WTC11 (cell line): ENCODE data around the gene AFF3. TPM values are rescaled to one million over a fixed set of nuclear protein-coding genes. Genes with fewer than 3 reads are reported as not detected.

Experiments
- ATAC-seq: fragments of 200-7000 bp; cut with Tn5 transposase; 2 replicates; pipeline ENCODE4 v1.10.0; 2021; ENCODE audit warnings: mild to moderate bottlenecking, moderate library complexity
- CTCF ChIA-PET: fragments of 300-600 bp; sonication (Branson Sonifier 250); formaldehyde crosslinking; loops from one replicate; lab custom pipeline; 2021; ENCODE audit warnings: antibody characterized with exemption; lab: Charles Lee
- POLR2A ChIA-PET: fragments of 350-600 bp; sonication (Branson Sonifier 250); formaldehyde crosslinking; loops from one replicate; lab custom pipeline; 2021; ENCODE audit warnings: antibody characterized with exemption; lab: Charles Lee
- DNase-seq: peaks from one replicate; pipeline ENCODE4 v3.0.0; 2021; ENCODE audit warnings: low spot score
- H3K27ac Mint-ChIP-seq: 2 replicates; pipeline ENCODE4 v1.8.0; 2021; ENCODE audit warnings: mixed read lengths
- H3K27me3 Mint-ChIP-seq: 2 replicates; pipeline ENCODE4 v1.8.0; 2021; ENCODE audit warnings: low read depth, mild to moderate bottlenecking, moderate library complexity, mixed read lengths
- H3K36me3 Mint-ChIP-seq: 2 replicates; pipeline ENCODE4 v1.8.0; 2021; ENCODE audit warnings: mixed read lengths
- H3K4me1 Mint-ChIP-seq: 2 replicates; pipeline ENCODE4 v1.8.0; 2022; ENCODE audit warnings: mixed read lengths
- H3K4me3 Mint-ChIP-seq: 2 replicates; pipeline ENCODE4 v1.8.0; 2021; ENCODE audit warnings: mild to moderate bottlenecking, moderate library complexity, mixed read lengths
- H3K9me3 Mint-ChIP-seq: 2 replicates; pipeline ENCODE4 v1.8.0; 2021; ENCODE audit warnings: mixed read lengths
- CREB1 ChIP-seq: sonication (generic); formaldehyde crosslinking; IDR thresholded peaks from 2 replicates; pipeline ENCODE4 v1.8.0; 2023; ENCODE audit warnings: mild to moderate bottlenecking, missing genetic modification reagents
- CTCF ChIP-seq: fragments of 200-600 bp; IDR thresholded peaks from 2 replicates; pipeline ENCODE4 v1.8.0; 2022; ENCODE audit warnings: antibody characterized with exemption
- E2F5 ChIP-seq: sonication (generic); formaldehyde crosslinking; IDR thresholded peaks from 2 replicates; pipeline ENCODE4 v1.8.1; 2022; ENCODE audit warnings: mild to moderate bottlenecking, moderate library complexity, missing genetic modification reagents
- EMX1 ChIP-seq: fragments of 250-450 bp; sonication (Bioruptor Pico); IDR thresholded peaks from 2 replicates; pipeline ENCODE4 v1.8.0; 2021; ENCODE audit warnings: mild to moderate bottlenecking
- FOXP1 ChIP-seq: sonication (generic); formaldehyde crosslinking; IDR thresholded peaks from 2 replicates; pipeline ENCODE4 v1.8.0; 2022; ENCODE audit warnings: missing genetic modification reagents, mild to moderate bottlenecking, moderate library complexity, borderline replicate concordance
- FOXP4 ChIP-seq: sonication (generic); formaldehyde crosslinking; IDR thresholded peaks from 2 replicates; pipeline ENCODE4 v1.8.0; 2022; ENCODE audit warnings: mild to moderate bottlenecking, missing genetic modification reagents
- GRHL2 ChIP-seq: fragments of 250-450 bp; sonication (Bioruptor Pico); IDR thresholded peaks from 2 replicates; pipeline ENCODE4 v1.8.0; 2022; ENCODE audit warnings: mild to moderate bottlenecking, moderate library complexity; ENCODE audit not compliant: insufficient replicate concordance, severe bottlenecking
- HMGA2 ChIP-seq: fragments of 250-450 bp; sonication (Bioruptor Pico); IDR thresholded peaks from 2 replicates; pipeline ENCODE4 v1.4.0; 2021; ENCODE audit warnings: mild to moderate bottlenecking, moderate library complexity
- JUN ChIP-seq: sonication (generic); formaldehyde crosslinking; IDR thresholded peaks from 2 replicates; pipeline ENCODE4 v1.8.0; 2023; ENCODE audit warnings: mild to moderate bottlenecking, missing genetic modification reagents
- MAX ChIP-seq: sonication (generic); formaldehyde crosslinking; IDR thresholded peaks from 2 replicates; pipeline ENCODE4 v1.8.0; 2022; ENCODE audit warnings: mild to moderate bottlenecking, missing genetic modification reagents
- PRRX2 ChIP-seq: fragments of 250-450 bp; sonication (Bioruptor Pico); IDR thresholded peaks from 2 replicates; pipeline ENCODE4 v1.8.0; 2021; ENCODE audit warnings: mild to moderate bottlenecking
- SP1 ChIP-seq: sonication (generic); formaldehyde crosslinking; conservative IDR thresholded peaks from 2 replicates; pipeline ENCODE4 v1.8.1; 2022; ENCODE audit warnings: missing genetic modification reagents
- TCF7 ChIP-seq: sonication (generic); formaldehyde crosslinking; IDR thresholded peaks from 2 replicates; pipeline ENCODE4 v1.8.0; 2022; ENCODE audit warnings: mild to moderate bottlenecking, low read depth, missing genetic modification reagents, moderate library complexity
- USF2 ChIP-seq: sonication (generic); formaldehyde crosslinking; IDR thresholded peaks from 2 replicates; pipeline ENCODE4 v1.8.1; 2023; ENCODE audit warnings: mild to moderate bottlenecking, missing genetic modification reagents, moderate library complexity
- ZNF138 ChIP-seq: sonication (generic); formaldehyde crosslinking; conservative IDR thresholded peaks from 2 replicates; pipeline ENCODE4 v1.8.1; 2022; ENCODE audit warnings: mild to moderate bottlenecking, moderate library complexity, missing genetic modification reagents
- ZNF232 ChIP-seq: sonication (generic); formaldehyde crosslinking; IDR thresholded peaks from 2 replicates; pipeline ENCODE4 v1.8.0; 2022; ENCODE audit warnings: mild to moderate bottlenecking, missing genetic modification reagents
- ZNF396 ChIP-seq: fragments of 250-450 bp; sonication (Bioruptor Pico); IDR thresholded peaks from 2 replicates; pipeline ENCODE4 v1.8.0; 2021; ENCODE audit warnings: mild to moderate bottlenecking, moderate library complexity, borderline replicate concordance
- ZNF671 ChIP-seq: fragments of 250-450 bp; sonication (Bioruptor Pico); IDR thresholded peaks from 2 replicates; pipeline ENCODE4 v1.8.0; 2021; ENCODE audit warnings: mild to moderate bottlenecking
- total RNA-seq: library from RNA; stranded (reverse); gene quantifications from 3 replicates; pipeline ENCODE4 v1.2.3, GENCODE V29; 2021
- TF ChIP-seq, protein P1 (sequence below): sonication (generic); formaldehyde crosslinking; IDR thresholded peaks from 2 replicates; pipeline ENCODE4 v1.8.0; 2022; ENCODE audit warnings: missing genetic modification reagents
- TF ChIP-seq, protein P2 (sequence below): sonication (generic); formaldehyde crosslinking; IDR thresholded peaks from 2 replicates; pipeline ENCODE4 v1.8.1; 2022; ENCODE audit warnings: missing genetic modification reagents, borderline replicate concordance
- TF ChIP-seq, protein P3 (sequence below): fragments of 250-450 bp; sonication (Bioruptor Pico); IDR thresholded peaks from 2 replicates; pipeline ENCODE4 v1.9.0; 2021; ENCODE audit warnings: moderate library complexity, mild to moderate bottlenecking, inconsistent platforms, borderline replicate concordance
- TF ChIP-seq, protein P4 (sequence below): fragments of 250-450 bp; sonication (Bioruptor Pico); IDR thresholded peaks from 2 replicates; pipeline ENCODE4 v1.9.0; 2021; ENCODE audit warnings: mild to moderate bottlenecking

Gene AFF3
- total RNA-seq, 1 experiment from 2014 or later, result 1.2 TPM

DNA sequence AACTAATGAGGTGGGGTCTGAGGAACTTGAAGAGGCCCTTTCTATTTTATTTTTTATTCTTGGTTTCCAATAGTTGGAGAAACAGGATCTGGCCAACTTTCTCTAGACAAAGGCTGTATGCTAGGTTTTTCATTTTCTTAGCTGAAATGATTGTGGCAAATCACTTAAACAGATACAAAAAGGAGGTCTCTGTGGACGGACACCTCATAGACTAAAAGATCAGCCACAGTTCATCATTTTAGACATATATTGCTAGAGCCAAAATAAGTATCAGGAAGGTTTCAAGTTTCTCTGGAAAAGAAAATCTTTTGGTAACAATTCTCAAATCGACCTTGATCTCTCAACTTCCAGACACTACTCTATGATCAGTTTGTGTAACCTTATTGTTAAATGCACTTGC, 428.0 kb downstream of the AFF3 start:
- ATAC-seq (no peak), DNase-seq (no peak)
- no peaks in the 10 kb centered on the region for H3K27me3 Mint-ChIP-seq
- no peak for TF ChIP-seq SP1 (CRISPR knock-in tag)
- TF ChIP-seq TCF7 (CRISPR knock-in tag), result no peak
- no peak for TF ChIP-seq ZNF232 (CRISPR knock-in tag)
- TF ChIP-seq FOXP4, result no peak
- TF ChIP-seq ZNF671, result no peak
- TF ChIP-seq JUN (CRISPR knock-in tag), result no peak
- TF ChIP-seq E2F5 (CRISPR knock-in tag), result no peak
- TF ChIP-seq CTCF, result no peak
- TF ChIP-seq FOXP1, result no peak
- no peak for TF ChIP-seq ZNF396 (CRISPR knock-in tag)
- no peak for TF ChIP-seq USF2 (CRISPR knock-in tag)
- TF ChIP-seq, protein P1, sequence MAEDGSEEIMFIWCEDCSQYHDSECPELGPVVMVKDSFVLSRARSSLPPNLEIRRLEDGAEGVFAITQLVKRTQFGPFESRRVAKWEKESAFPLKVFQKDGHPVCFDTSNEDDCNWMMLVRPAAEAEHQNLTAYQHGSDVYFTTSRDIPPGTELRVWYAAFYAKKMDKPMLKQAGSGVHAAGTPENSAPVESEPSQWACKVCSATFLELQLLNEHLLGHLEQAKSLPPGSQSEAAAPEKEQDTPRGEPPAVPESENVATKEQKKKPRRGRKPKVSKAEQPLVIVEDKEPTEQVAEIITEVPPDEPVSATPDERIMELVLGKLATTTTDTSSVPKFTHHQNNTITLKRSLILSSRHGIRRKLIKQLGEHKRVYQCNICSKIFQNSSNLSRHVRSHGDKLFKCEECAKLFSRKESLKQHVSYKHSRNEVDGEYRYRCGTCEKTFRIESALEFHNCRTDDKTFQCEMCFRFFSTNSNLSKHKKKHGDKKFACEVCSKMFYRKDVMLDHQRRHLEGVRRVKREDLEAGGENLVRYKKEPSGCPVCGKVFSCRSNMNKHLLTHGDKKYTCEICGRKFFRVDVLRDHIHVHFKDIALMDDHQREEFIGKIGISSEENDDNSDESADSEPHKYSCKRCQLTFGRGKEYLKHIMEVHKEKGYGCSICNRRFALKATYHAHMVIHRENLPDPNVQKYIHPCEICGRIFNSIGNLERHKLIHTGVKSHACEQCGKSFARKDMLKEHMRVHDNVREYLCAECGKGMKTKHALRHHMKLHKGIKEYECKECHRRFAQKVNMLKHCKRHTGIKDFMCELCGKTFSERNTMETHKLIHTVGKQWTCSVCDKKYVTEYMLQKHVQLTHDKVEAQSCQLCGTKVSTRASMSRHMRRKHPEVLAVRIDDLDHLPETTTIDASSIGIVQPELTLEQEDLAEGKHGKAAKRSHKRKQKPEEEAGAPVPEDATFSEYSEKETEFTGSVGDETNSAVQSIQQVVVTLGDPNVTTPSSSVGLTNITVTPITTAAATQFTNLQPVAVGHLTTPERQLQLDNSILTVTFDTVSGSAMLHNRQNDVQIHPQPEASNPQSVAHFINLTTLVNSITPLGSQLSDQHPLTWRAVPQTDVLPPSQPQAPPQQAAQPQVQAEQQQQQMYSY (CRISPR knock-in tag), result no peak
- no peak overlapping the region for H3K4me3 Mint-ChIP-seq
- H3K4me1 Mint-ChIP-seq, result peaks cover 16% of the 10 kb centered on the region
- peaks cover 4% of the 10 kb centered on the region for H3K9me3 Mint-ChIP-seq
- H3K27ac Mint-ChIP-seq, result no peak overlapping the region
- ChIA-PET CTCF (interaction anchor here (1.3 kb wide), 1 partner anchor 546 kb away, joined by 4 read pairs; no protein-coding TSS in a partner anchor), POLR2A (no interaction called here)
- H3K36me3 Mint-ChIP-seq, result no peaks in the 10 kb centered on the region

DNA sequence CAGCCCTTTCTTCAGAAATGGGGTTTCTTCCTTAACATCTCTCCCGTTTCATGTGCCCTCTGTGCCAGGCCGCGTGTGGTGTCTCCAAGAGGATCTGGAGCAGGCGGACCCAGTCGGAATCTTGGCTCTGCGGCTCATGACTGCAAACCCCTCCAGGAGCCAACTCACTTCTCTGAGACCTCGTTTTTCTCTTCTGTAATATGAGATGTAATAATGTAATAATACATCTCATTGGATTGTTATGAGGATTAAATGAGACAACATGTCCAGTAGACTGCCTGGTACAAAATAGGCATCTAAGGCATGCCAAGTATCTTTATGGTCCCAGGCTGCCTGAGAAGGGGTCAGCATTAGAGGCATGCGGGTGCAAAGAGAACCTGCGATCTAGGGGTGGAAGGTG, 431.2 kb downstream of the AFF3 start:
- POLR2A ChIA-PET, result no interaction called here
- no peak overlapping the region for H3K4me3 Mint-ChIP-seq
- H3K36me3 Mint-ChIP-seq, result no peaks in the 10 kb centered on the region
- H3K9me3 Mint-ChIP-seq, result peaks cover 4% of the 10 kb centered on the region
- CTCF ChIA-PET, result no interaction called here
- no peaks in the 10 kb centered on the region for H3K27me3 Mint-ChIP-seq
- peaks cover 47% of the 10 kb centered on the region for H3K4me1 Mint-ChIP-seq
- DNase-seq, result no peak
- no peak for ATAC-seq
- no peak overlapping the region for H3K27ac Mint-ChIP-seq
- TF ChIP-seq GRHL2 (CRISPR knock-in tag) (no peak), MAX (no peak), TCF7 (CRISPR knock-in tag) (no peak), ZNF138 (CRISPR knock-in tag) (no peak), EMX1 (CRISPR knock-in tag) (no peak), HMGA2 (CRISPR knock-in tag) (no peak), PRRX2 (CRISPR knock-in tag) (no peak), CREB1 (CRISPR knock-in tag) (no peak)
- TF ChIP-seq, protein P2, sequence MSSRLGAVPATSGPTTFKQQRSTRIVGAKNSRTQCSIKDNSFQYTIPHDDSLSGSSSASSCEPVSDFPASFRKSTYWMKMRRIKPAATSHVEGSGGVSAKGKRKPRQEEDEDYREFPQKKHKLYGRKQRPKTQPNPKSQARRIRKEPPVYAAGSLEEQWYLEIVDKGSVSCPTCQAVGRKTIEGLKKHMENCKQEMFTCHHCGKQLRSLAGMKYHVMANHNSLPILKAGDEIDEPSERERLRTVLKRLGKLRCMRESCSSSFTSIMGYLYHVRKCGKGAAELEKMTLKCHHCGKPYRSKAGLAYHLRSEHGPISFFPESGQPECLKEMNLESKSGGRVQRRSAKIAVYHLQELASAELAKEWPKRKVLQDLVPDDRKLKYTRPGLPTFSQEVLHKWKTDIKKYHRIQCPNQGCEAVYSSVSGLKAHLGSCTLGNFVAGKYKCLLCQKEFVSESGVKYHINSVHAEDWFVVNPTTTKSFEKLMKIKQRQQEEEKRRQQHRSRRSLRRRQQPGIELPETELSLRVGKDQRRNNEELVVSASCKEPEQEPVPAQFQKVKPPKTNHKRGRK (CRISPR knock-in tag), result no peak
- TF ChIP-seq, protein P3, sequence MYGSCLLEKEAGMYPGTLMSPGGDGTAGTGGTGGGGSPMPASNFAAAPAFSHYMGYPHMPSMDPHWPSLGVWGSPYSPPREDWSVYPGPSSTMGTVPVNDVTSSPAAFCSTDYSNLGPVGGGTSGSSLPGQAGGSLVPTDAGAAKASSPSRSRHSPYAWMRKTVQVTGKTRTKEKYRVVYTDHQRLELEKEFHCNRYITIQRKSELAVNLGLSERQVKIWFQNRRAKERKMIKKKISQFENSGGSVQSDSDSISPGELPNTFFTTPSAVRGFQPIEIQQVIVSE (CRISPR knock-in tag), result no peak
- TF ChIP-seq, protein P4, sequence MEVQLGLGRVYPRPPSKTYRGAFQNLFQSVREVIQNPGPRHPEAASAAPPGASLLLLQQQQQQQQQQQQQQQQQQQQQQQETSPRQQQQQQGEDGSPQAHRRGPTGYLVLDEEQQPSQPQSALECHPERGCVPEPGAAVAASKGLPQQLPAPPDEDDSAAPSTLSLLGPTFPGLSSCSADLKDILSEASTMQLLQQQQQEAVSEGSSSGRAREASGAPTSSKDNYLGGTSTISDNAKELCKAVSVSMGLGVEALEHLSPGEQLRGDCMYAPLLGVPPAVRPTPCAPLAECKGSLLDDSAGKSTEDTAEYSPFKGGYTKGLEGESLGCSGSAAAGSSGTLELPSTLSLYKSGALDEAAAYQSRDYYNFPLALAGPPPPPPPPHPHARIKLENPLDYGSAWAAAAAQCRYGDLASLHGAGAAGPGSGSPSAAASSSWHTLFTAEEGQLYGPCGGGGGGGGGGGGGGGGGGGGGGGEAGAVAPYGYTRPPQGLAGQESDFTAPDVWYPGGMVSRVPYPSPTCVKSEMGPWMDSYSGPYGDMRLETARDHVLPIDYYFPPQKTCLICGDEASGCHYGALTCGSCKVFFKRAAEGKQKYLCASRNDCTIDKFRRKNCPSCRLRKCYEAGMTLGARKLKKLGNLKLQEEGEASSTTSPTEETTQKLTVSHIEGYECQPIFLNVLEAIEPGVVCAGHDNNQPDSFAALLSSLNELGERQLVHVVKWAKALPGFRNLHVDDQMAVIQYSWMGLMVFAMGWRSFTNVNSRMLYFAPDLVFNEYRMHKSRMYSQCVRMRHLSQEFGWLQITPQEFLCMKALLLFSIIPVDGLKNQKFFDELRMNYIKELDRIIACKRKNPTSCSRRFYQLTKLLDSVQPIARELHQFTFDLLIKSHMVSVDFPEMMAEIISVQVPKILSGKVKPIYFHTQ (CRISPR knock-in tag), result no peak
